Measurements from ENCODE around the gene ZZZ3.
"Not testable (repeated sequence)": the region's sequence is repeated elsewhere in the genome, so short reads cannot be mapped to it uniquely, and the experiment has no call there.

ZZZ3 gene

DNA sequence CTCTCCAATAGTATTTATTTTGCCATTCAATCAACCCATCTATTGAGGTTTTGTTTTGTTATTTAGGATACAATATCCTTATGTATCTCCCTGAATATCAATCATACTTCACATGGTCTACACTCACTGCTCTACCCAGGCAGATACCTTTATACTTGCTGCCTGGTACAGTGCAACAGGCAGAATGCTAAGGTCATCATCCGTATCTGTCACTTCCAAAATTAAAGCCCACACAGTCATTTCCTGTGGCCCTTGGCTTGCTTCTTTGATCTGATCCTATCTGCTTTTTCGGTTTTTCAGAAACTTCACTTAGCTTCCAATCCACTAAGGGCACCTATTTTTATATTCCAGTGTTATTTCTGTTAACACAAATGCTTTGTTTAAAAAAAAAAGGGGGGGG is 22.3 kb upstream of the ZZZ3 start:
- Histone ChIP-seq H3K79me2 (ENCODE audit: insufficient read depth, low read length) (no peaks in the 10 kb centered on the region), H3K36me3 (ENCODE audit: insufficient read depth, low read length) (peaks cover 32% of the 10 kb centered on the region), H3K9me3 (ENCODE audit: insufficient read depth, low read length, severe bottlenecking) (no peaks in the 10 kb centered on the region), H3K4me3 (ENCODE audit: low read depth in 1 of 2, low read length in 2 of 2) (no peak overlapping the region), H3K27ac (ENCODE audit: low read length) (no peak overlapping the region), H4K20me1 (ENCODE audit: insufficient read depth, low read length) (no peaks in the 10 kb centered on the region), H3K9ac (ENCODE audit: low read depth, low read length) (no peak overlapping the region), H3K4me1 (ENCODE audit: insufficient read depth, low read length) (no peaks in the 10 kb centered on the region), H3K27me3 (ENCODE audit: insufficient read depth, low read length, poor library complexity) (no peaks in the 10 kb centered on the region), H3K4me2 (ENCODE audit: insufficient read depth, low read length) (no peak overlapping the region), H2AFZ (ENCODE audit: low read depth, low read length) (no peak overlapping the region)
- no peak for TF ChIP-seq EZH2 (IDR thresholded peaks at IDR 0.05; ENCODE audit: borderline replicate concordance, low read depth, low read length, severe bottlenecking)
- TF ChIP-seq, protein P1, sequence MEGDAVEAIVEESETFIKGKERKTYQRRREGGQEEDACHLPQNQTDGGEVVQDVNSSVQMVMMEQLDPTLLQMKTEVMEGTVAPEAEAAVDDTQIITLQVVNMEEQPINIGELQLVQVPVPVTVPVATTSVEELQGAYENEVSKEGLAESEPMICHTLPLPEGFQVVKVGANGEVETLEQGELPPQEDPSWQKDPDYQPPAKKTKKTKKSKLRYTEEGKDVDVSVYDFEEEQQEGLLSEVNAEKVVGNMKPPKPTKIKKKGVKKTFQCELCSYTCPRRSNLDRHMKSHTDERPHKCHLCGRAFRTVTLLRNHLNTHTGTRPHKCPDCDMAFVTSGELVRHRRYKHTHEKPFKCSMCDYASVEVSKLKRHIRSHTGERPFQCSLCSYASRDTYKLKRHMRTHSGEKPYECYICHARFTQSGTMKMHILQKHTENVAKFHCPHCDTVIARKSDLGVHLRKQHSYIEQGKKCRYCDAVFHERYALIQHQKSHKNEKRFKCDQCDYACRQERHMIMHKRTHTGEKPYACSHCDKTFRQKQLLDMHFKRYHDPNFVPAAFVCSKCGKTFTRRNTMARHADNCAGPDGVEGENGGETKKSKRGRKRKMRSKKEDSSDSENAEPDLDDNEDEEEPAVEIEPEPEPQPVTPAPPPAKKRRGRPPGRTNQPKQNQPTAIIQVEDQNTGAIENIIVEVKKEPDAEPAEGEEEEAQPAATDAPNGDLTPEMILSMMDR (IDR thresholded peaks at IDR 0.05; ENCODE audit: borderline replicate concordance, extremely low read depth, low read length, poor library complexity, severe bottlenecking) = no peak
- DNase-seq (no peak), ATAC-seq (ENCODE audit: insufficient read depth, low read depth) (no peak)

GRCh38 chr1:77699673-77700072 is 17.2 kb upstream of the ZZZ3 start:
- H3K9me3 ChIP-seq (ENCODE audit: insufficient read depth, low read length, severe bottlenecking); H3K4me3 ChIP-seq (ENCODE audit: low read depth in 1 of 2, low read length in 2 of 2); H3K9ac ChIP-seq (ENCODE audit: low read depth, low read length); H3K27me3 ChIP-seq (ENCODE audit: insufficient read depth, low read length, poor library complexity); H4K20me1 ChIP-seq (ENCODE audit: insufficient read depth, low read length); H3K4me2 ChIP-seq (ENCODE audit: insufficient read depth, low read length); DNase-seq; H2AFZ ChIP-seq (ENCODE audit: low read depth, low read length); ATAC-seq (ENCODE audit: insufficient read depth, low read depth); H3K79me2 ChIP-seq (ENCODE audit: insufficient read depth, low read length); H3K27ac ChIP-seq (ENCODE audit: low read length); H3K4me1 ChIP-seq (ENCODE audit: insufficient read depth, low read length): not testable (repeated sequence)
- peaks cover 17% of the 10 kb centered on the region; the same call in 1 of the 2 replicates for H3K36me3 ChIP-seq (ENCODE audit: insufficient read depth, low read length)

DNA sequence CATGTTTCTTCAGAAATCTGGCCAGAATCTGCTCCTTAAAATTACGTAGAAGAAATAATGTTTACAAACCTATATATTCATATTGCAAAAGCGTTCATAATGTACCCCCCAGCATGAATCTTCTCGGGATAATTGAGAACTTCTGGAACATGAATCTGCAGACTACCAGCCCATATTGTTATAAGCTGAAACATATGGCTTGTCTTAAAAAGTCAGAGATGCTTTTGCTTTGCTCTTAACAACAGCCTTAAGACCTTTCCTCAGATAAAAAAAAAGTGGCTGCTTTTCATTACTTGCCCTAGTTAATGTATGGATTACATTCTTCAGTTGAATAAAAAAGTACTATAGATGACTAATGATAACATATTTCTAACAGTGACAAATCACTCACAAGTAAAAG is 15.0 kb upstream of the ZZZ3 start:
- no peak for ATAC-seq (ENCODE audit: insufficient read depth, low read depth)
- H3K4me3 ChIP-seq (ENCODE audit: low read depth in 1 of 2, low read length in 2 of 2) = no peak overlapping the region
- no peak for DNase-seq
- H4K20me1 ChIP-seq (ENCODE audit: insufficient read depth, low read length) = no peaks in the 10 kb centered on the region
- H3K36me3 ChIP-seq (ENCODE audit: insufficient read depth, low read length) = peaks cover 26% of the 10 kb centered on the region; the same call in 1 of the 2 replicates
- TF ChIP-seq EZH2 (IDR thresholded peaks at IDR 0.05; ENCODE audit: borderline replicate concordance, low read depth, low read length, severe bottlenecking) = no peak
- TF ChIP-seq, protein P1 (IDR thresholded peaks at IDR 0.05; ENCODE audit: borderline replicate concordance, extremely low read depth, low read length, poor library complexity, severe bottlenecking) = no peak
- no peaks in the 10 kb centered on the region for H3K79me2 ChIP-seq (ENCODE audit: insufficient read depth, low read length)
- no peak overlapping the region for H3K9ac ChIP-seq (ENCODE audit: low read depth, low read length)
- no peak overlapping the region for H3K4me2 ChIP-seq (ENCODE audit: insufficient read depth, low read length)
- H3K27ac ChIP-seq (ENCODE audit: low read length) = no peak overlapping the region
- no peak overlapping the region for H2AFZ ChIP-seq (ENCODE audit: low read depth, low read length)
- H3K4me1 ChIP-seq (ENCODE audit: insufficient read depth, low read length) = no peaks in the 10 kb centered on the region
- H3K9me3 ChIP-seq (ENCODE audit: insufficient read depth, low read length, severe bottlenecking) = no peaks in the 10 kb centered on the region
- no peaks in the 10 kb centered on the region for H3K27me3 ChIP-seq (ENCODE audit: insufficient read depth, low read length, poor library complexity)

DNA sequence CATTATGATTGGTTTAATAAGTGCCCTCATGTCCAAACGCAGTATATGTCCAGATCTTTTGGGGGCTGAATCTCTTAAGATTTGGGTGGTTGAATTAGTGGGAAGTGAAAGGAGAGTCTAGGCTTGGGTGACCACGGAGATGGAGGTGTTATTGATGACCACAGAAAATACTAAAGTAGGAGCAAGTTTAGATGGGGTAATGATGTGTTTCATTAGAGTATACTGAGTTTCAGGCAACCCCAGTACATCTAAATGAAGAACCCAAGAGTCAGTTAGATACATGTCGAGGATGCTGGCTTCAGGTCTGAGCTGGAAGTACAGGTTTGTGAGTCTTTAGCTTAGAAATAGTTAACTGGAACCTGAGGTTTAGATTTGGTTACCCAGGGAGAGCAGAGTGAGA is 6.5 kb upstream of the ZZZ3 start:
- TF ChIP-seq, protein P1 (IDR thresholded peaks at IDR 0.05; ENCODE audit: borderline replicate concordance, extremely low read depth, low read length, poor library complexity, severe bottlenecking) = no peak
- no peak for TF ChIP-seq EZH2 (IDR thresholded peaks at IDR 0.05; ENCODE audit: borderline replicate concordance, low read depth, low read length, severe bottlenecking)
- Histone ChIP-seq H3K36me3 (ENCODE audit: insufficient read depth, low read length) (peaks cover 5% of the 10 kb centered on the region; the same call in 1 of the 2 replicates), H3K9me3 (ENCODE audit: insufficient read depth, low read length, severe bottlenecking) (no peaks in the 10 kb centered on the region), H3K9ac (ENCODE audit: low read depth, low read length) (no peak overlapping the region), H2AFZ (ENCODE audit: low read depth, low read length) (no peak overlapping the region), H3K4me3 (ENCODE audit: low read depth in 1 of 2, low read length in 2 of 2) (no peak overlapping the region), H3K27me3 (ENCODE audit: insufficient read depth, low read length, poor library complexity) (no peaks in the 10 kb centered on the region), H3K4me2 (ENCODE audit: insufficient read depth, low read length) (no peak overlapping the region), H3K79me2 (ENCODE audit: insufficient read depth, low read length) (peaks cover 2% of the 10 kb centered on the region; the same call in 1 of the 2 replicates), H3K27ac (ENCODE audit: low read length) (no peak overlapping the region), H4K20me1 (ENCODE audit: insufficient read depth, low read length) (no peaks in the 10 kb centered on the region), H3K4me1 (ENCODE audit: insufficient read depth, low read length) (peaks cover 14% of the 10 kb centered on the region)
- no peak for ATAC-seq (ENCODE audit: insufficient read depth, low read depth)
- DNase-seq = no peak

All from DND-41 (cell line).